Measurements from ENCODE around the gene DPPA4. TPM values are rescaled to one million over a fixed set of nuclear protein-coding genes. Genes with fewer than 3 reads are reported as not detected.

Gene DPPA4
- total RNA-seq, 1 experiment from 2014 or later: 774 TPM

DNA sequence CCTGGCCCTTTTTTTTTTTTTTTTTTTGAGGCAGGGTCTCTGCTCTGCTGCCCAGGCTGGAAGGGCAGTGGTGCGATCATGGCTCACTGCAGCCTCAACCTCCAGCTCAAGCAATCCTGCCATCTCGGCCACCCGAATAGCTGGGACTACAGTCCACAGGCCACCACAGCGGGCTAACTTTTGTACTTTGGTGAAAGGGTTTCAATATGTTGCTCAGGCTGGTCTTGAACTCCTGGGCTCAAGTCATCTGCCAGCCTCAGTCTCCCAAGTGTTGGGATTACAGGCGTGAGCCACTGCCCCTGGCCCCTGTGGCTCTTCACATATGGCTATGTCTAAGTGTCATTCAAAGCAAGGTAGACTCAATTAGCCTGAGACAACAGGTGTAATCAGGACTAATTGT is 12.2 kb downstream of the DPPA4 start (continued):
- TF ChIP-seq, protein P1, sequence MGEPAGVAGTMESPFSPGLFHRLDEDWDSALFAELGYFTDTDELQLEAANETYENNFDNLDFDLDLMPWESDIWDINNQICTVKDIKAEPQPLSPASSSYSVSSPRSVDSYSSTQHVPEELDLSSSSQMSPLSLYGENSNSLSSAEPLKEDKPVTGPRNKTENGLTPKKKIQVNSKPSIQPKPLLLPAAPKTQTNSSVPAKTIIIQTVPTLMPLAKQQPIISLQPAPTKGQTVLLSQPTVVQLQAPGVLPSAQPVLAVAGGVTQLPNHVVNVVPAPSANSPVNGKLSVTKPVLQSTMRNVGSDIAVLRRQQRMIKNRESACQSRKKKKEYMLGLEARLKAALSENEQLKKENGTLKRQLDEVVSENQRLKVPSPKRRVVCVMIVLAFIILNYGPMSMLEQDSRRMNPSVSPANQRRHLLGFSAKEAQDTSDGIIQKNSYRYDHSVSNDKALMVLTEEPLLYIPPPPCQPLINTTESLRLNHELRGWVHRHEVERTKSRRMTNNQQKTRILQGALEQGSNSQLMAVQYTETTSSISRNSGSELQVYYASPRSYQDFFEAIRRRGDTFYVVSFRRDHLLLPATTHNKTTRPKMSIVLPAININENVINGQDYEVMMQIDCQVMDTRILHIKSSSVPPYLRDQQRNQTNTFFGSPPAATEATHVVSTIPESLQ (CRISPR knock-in tag; IDR thresholded peaks at IDR 0.05): no peak
- no peak for TF ChIP-seq ELF4 (CRISPR knock-in tag; IDR thresholded peaks at IDR 0.05; ENCODE audit: low read depth)
- TF ChIP-seq, protein P2, sequence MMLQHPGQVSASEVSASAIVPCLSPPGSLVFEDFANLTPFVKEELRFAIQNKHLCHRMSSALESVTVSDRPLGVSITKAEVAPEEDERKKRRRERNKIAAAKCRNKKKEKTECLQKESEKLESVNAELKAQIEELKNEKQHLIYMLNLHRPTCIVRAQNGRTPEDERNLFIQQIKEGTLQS (CRISPR knock-in tag; conservative IDR thresholded peaks at IDR 0.05): no peak
- TF ChIP-seq, protein P3, sequence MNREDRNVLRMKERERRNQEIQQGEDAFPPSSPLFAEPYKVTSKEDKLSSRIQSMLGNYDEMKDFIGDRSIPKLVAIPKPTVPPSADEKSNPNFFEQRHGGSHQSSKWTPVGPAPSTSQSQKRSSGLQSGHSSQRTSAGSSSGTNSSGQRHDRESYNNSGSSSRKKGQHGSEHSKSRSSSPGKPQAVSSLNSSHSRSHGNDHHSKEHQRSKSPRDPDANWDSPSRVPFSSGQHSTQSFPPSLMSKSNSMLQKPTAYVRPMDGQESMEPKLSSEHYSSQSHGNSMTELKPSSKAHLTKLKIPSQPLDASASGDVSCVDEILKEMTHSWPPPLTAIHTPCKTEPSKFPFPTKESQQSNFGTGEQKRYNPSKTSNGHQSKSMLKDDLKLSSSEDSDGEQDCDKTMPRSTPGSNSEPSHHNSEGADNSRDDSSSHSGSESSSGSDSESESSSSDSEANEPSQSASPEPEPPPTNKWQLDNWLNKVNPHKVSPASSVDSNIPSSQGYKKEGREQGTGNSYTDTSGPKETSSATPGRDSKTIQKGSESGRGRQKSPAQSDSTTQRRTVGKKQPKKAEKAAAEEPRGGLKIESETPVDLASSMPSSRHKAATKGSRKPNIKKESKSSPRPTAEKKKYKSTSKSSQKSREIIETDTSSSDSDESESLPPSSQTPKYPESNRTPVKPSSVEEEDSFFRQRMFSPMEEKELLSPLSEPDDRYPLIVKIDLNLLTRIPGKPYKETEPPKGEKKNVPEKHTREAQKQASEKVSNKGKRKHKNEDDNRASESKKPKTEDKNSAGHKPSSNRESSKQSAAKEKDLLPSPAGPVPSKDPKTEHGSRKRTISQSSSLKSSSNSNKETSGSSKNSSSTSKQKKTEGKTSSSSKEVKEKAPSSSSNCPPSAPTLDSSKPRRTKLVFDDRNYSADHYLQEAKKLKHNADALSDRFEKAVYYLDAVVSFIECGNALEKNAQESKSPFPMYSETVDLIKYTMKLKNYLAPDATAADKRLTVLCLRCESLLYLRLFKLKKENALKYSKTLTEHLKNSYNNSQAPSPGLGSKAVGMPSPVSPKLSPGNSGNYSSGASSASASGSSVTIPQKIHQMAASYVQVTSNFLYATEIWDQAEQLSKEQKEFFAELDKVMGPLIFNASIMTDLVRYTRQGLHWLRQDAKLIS (CRISPR knock-in tag; IDR thresholded peaks at IDR 0.05; ENCODE audit: borderline replicate concordance): no peak
- TF ChIP-seq, protein P4, sequence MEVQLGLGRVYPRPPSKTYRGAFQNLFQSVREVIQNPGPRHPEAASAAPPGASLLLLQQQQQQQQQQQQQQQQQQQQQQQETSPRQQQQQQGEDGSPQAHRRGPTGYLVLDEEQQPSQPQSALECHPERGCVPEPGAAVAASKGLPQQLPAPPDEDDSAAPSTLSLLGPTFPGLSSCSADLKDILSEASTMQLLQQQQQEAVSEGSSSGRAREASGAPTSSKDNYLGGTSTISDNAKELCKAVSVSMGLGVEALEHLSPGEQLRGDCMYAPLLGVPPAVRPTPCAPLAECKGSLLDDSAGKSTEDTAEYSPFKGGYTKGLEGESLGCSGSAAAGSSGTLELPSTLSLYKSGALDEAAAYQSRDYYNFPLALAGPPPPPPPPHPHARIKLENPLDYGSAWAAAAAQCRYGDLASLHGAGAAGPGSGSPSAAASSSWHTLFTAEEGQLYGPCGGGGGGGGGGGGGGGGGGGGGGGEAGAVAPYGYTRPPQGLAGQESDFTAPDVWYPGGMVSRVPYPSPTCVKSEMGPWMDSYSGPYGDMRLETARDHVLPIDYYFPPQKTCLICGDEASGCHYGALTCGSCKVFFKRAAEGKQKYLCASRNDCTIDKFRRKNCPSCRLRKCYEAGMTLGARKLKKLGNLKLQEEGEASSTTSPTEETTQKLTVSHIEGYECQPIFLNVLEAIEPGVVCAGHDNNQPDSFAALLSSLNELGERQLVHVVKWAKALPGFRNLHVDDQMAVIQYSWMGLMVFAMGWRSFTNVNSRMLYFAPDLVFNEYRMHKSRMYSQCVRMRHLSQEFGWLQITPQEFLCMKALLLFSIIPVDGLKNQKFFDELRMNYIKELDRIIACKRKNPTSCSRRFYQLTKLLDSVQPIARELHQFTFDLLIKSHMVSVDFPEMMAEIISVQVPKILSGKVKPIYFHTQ (CRISPR knock-in tag; IDR thresholded peaks at IDR 0.05): peak; percentile 98
- TF ChIP-seq, protein P5, sequence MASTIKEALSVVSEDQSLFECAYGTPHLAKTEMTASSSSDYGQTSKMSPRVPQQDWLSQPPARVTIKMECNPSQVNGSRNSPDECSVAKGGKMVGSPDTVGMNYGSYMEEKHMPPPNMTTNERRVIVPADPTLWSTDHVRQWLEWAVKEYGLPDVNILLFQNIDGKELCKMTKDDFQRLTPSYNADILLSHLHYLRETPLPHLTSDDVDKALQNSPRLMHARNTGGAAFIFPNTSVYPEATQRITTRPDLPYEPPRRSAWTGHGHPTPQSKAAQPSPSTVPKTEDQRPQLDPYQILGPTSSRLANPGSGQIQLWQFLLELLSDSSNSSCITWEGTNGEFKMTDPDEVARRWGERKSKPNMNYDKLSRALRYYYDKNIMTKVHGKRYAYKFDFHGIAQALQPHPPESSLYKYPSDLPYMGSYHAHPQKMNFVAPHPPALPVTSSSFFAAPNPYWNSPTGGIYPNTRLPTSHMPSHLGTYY (CRISPR knock-in tag; IDR thresholded peaks at IDR 0.05): peak; percentile 99

DNA sequence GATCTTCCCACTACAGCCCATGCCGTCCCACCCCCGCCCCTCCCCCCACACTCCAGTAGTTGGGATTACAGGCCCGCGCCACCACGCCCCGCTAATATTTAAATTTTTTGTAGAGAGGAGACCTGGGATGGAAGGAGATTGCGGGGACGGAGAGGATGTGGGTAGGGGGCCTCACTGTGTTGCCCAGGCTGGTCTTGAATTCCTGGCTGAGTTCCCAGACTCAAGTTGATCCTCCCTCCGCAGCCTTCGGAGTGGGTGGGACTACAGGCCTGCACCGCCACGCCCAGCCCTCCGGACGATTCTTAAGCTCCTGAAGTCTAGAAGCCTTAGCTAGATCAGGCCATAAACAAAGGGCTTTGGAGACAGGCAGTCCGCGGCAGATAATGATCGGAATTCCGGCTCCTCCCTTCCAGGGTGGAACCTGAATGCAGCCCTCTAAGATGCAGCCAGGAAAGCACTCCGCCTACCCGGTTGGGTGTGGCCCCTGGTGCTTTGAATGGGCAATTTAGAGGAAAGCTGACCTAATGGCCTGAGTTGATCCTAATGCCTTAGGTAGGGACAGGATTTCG is 21.1 kb downstream of the DPPA4 start, which contains the start of gene DPPA2:
DPPA2 (minus strand) TSS at position 356 of the 569 bp plus-strand sequence. CDS start 1,975 bp downstream, outside the sequence.
- Mint-ChIP-seq H3K27me3 (ENCODE audit: low read depth) (no peaks in the 10 kb centered on the region), H3K4me1 (peaks cover 41% of the 10 kb centered on the region), H3K9me3 (no peaks in the 10 kb centered on the region), H3K4me3 (peak within 1 kb of the TSS; percentile 54), H3K36me3 (peaks cover 4% of the 10 kb centered on the region), H3K27ac (peak within 1 kb of the TSS; percentile 93)
- ATAC-seq (peak; percentile 95), DNase-seq (ENCODE audit: low spot score) (peak; percentile 86)
- POLR2A ChIA-PET: interaction anchor here (0.5 to 1.7 kb wide), 6 partner anchors 9 to 53 kb away, joined by 3 to 11 read pairs (median 5); no protein-coding TSS in a partner anchor
- CTCF ChIA-PET: interaction anchor here (1.2 to 2.1 kb wide), 2 partner anchors 41 to 92 kb away, joined by 7 to 9 read pairs; no protein-coding TSS in a partner anchor
- TF ChIP-seq, protein P2 (CRISPR knock-in tag; conservative IDR thresholded peaks at IDR 0.05): no peak
- TF ChIP-seq GABPB1 (CRISPR knock-in tag; IDR thresholded peaks at IDR 0.05): no peak
- TF ChIP-seq MYBL2 (CRISPR knock-in tag; IDR thresholded peaks at IDR 0.05): no peak
- TF ChIP-seq, protein P6, sequence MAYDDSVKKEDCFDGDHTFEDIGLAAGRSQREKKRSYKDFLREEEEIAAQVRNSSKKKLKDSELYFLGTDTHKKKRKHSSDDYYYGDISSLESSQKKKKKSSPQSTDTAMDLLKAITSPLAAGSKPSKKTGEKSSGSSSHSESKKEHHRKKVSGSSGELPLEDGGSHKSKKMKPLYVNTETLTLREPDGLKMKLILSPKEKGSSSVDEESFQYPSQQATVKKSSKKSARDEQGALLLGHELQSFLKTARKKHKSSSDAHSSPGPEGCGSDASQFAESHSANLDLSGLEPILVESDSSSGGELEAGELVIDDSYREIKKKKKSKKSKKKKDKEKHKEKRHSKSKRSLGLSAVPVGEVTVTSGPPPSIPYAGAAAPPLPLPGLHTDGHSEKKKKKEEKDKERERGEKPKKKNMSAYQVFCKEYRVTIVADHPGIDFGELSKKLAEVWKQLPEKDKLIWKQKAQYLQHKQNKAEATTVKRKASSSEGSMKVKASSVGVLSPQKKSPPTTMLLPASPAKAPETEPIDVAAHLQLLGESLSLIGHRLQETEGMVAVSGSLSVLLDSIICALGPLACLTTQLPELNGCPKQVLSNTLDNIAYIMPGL (CRISPR knock-in tag; IDR thresholded peaks at IDR 0.05): no peak
- TF ChIP-seq ETV6 (CRISPR knock-in tag; IDR thresholded peaks at IDR 0.05): no peak
- TF ChIP-seq, protein P7, sequence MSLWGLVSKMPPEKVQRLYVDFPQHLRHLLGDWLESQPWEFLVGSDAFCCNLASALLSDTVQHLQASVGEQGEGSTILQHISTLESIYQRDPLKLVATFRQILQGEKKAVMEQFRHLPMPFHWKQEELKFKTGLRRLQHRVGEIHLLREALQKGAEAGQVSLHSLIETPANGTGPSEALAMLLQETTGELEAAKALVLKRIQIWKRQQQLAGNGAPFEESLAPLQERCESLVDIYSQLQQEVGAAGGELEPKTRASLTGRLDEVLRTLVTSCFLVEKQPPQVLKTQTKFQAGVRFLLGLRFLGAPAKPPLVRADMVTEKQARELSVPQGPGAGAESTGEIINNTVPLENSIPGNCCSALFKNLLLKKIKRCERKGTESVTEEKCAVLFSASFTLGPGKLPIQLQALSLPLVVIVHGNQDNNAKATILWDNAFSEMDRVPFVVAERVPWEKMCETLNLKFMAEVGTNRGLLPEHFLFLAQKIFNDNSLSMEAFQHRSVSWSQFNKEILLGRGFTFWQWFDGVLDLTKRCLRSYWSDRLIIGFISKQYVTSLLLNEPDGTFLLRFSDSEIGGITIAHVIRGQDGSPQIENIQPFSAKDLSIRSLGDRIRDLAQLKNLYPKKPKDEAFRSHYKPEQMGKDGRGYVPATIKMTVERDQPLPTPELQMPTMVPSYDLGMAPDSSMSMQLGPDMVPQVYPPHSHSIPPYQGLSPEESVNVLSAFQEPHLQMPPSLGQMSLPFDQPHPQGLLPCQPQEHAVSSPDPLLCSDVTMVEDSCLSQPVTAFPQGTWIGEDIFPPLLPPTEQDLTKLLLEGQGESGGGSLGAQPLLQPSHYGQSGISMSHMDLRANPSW (CRISPR knock-in tag; conservative IDR thresholded peaks at IDR 0.05; ENCODE audit: low read depth): no peak
- no peak for TF ChIP-seq NR2C2 (CRISPR knock-in tag; IDR thresholded peaks at IDR 0.05)
- TF ChIP-seq TEAD1 (CRISPR knock-in tag; IDR thresholded peaks at IDR 0.05): peak; percentile 65; the same call in 1 of the 2 replicates
- no peak for TF ChIP-seq ZNF671 (CRISPR knock-in tag; IDR thresholded peaks at IDR 0.05)
- TF ChIP-seq, protein P8, sequence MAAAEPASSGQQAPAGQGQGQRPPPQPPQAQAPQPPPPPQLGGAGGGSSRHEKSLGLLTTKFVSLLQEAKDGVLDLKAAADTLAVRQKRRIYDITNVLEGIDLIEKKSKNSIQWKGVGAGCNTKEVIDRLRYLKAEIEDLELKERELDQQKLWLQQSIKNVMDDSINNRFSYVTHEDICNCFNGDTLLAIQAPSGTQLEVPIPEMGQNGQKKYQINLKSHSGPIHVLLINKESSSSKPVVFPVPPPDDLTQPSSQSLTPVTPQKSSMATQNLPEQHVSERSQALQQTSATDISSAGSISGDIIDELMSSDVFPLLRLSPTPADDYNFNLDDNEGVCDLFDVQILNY (CRISPR knock-in tag; IDR thresholded peaks at IDR 0.05): no peak
- TF ChIP-seq NFE2L1 (CRISPR knock-in tag; IDR thresholded peaks at IDR 0.05): no peak
- TF ChIP-seq, protein P9, sequence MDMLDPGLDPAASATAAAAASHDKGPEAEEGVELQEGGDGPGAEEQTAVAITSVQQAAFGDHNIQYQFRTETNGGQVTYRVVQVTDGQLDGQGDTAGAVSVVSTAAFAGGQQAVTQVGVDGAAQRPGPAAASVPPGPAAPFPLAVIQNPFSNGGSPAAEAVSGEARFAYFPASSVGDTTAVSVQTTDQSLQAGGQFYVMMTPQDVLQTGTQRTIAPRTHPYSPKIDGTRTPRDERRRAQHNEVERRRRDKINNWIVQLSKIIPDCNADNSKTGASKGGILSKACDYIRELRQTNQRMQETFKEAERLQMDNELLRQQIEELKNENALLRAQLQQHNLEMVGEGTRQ (CRISPR knock-in tag; IDR thresholded peaks at IDR 0.05): no peak
